Frontal cortex (tissue), 4 donors: ENCODE measurements around the gene UACA. TPM values are rescaled to one million over a fixed set of nuclear protein-coding genes. Genes with fewer than 3 reads are reported as not detected.
"Not testable (repeated sequence)": the region's sequence is repeated elsewhere in the genome, so short reads cannot be mapped to it uniquely, and the experiment has no call there.

Experiments
- DNase-seq, 2 donors: peaks; one replicate each; pipeline ENCODE4 v3.0.0; 2012; ENCODE audit warnings: low spot score in 2 of 2
- FAIRE-seq: peaks from 2 replicates; lab custom pipeline; 2012; peaks lifted over from hg19 to GRCh38; lab: Jason Lieb, UNC
- total RNA-seq: library from RNA; depleted of rRNA; stranded (reverse); fragments of >200 nt; gene quantifications from one replicate; pipeline ENCODE4 v1.2.3, GENCODE V29; 2014
- donor health status: control.
- donor health status: control.
- donor health status: control.

UACA gene
- total RNA-seq, 1 donor from 2014 or later: 22.0 TPM

DNA sequence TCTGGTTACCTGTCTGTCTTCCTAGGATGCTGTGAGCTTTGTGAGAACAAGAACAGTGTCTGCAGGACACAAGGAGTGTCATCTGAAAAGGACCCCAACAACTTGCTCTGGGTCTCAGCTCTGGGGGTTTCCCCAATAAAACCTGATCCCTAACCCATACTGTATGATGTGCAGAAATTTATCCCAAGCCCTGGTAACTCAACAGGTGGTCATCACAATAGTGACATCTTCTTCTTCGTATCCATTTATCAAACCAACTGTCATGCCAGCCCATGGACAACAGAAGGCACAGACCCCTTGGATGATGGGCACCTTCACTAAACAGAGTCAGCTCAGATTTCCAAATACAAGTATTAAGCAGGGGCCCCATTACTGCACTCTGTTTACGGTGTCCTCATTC, 127.5 kb downstream of the UACA start:
- no peak for DNase-seq
- FAIRE-seq: no peak

DNA sequence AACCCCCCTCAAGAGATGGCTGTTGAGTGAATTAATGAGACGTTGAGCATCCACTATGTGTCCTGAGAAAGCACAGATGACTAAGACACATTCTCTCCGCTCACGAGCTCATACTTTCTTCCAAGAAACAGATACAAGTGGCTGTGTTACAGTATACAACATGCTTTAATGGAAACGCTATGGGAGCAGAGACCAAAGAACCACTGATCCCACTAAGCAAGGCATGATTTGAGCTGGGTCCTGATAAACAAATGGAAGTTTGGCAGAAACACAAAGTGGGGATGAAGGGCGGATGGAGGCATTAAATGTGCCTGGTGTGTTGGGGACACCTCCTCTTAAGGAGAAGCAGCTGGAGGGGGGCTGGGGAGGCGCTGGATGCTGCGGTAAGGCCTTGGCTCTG, 129.4 kb downstream of the UACA start:
- FAIRE-seq: no peak
- no peak for DNase-seq

DNA sequence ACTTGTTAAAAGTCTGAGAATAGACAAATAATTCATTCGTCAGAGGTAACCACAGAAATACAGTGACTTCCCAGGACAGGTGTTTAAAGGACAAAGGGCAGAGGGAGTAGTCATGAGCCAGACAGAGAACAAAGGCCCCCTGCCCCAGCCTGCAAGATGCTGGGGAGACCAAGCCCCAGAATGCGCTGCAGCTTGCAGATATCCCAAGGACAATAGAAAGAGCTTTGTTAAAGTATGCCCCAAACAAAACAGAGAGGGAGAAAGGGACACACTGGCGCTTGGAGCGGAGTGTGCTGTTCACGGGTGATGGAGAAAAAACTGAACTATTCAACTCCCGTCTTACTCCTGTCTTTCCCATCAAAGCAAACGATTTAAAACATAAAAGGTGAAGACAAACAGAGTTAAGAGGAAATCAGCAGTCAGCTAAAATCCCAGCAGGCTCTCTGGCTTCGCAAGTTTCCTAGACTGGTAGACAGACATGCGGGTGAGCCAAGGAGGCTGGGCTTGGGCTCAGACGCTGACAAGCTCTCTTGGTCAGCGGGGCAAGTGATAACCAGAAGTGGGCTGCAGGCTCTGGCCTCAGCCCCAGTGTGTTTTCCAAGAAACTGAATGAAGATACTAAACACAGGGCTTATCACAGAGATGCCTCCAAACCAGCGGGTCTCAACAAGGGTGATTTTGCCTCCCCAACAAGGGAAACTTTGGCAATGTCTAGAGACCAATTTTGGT, 130.1 kb downstream of the UACA start:
- no peak for DNase-seq
- FAIRE-seq: no peak

DNA sequence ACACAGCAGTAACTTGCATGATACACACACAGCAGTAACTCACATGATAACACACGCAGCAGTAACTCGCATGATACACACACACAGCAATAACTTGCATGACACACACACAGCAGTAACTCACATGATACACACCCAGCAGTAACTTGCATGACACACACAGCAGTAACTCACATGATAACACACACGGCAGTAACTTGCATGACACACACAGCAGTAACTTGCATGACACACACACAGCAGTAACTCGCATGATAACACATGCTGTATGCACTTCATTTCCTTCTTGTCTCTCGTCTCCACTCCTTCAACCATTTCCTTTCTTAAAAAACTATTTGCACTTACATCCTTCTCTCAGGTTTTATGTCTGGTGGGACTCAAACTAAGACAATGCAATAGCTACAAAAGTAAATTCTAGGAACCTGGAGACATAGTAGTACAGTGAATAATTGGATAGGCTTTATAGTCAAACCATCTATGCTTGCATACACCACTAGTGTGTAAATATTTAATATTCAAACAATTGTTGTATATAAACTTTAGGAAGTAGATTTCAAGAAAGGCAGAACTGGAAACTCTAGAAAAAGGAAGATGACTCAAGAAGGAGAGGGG, 130.8 kb downstream of the UACA start:
- DNase-seq (no peak), FAIRE-seq (no peak)

DNA sequence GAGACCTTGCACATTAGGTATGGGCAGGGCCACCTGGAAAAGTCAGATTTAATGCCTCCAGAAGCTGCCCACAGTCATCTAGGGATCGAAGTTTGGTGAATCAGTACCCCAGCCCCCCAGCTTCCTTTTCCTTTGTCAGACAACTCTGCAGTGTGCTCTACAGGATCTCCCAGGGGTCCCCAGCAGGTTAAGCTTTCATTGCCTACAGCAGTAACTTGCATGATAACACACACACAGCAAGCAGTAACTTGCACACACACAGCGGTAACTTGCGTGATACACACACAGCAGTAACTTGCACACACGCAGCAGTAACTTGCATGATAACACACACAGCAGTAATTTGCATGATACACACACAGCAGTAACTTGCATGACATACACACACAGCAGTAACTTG, 131.3 kb downstream of the UACA start:
- DNase-seq: no peak
- FAIRE-seq: no peak

DNA sequence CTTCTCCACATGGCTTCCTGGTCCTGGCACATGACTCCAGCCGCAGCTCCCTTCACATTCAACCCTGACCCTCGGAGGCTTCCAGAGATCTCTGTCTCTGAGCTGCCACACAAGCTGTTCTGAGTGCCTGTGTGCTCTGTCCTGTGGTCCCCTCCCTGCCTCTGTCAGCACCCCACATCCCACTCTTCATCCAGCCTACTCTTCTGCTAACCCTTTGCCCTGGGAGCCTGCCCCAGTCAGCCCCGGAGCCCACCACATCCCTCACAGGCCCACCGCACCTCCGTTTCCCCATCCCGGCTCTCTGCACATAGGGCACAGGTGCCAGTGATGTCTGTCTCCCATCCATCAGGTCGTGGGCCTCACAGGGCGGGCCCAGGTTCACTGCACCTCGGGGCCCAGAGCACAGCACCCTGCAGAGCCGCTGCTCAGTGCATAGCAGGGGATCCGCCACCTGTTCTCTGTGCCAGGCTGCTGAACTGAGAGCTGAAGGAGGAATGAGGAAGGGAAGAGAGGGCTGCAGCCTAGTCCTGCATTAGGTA, 133.6 kb downstream of the UACA start:
- FAIRE-seq (no peak), DNase-seq (no peak)

DNA sequence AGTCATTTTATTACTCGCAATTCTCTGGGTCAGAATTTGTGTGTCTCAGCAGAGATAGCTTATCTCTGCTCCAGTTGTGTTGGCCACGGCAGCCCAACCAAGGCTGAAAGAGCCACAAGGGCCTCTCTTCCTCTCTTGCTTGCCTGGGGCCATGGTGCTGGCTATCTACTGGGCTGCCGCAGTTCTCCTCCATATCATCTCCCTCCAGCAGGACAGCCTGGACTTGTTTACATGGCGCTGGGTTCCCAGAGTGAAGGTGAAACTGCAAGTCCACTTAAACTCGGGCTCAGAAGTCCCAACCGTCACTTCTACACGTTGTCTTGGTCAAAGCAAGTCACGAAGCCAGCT, 134.8 kb downstream of the UACA start:
- no peak for DNase-seq
- no peak for FAIRE-seq

DNA sequence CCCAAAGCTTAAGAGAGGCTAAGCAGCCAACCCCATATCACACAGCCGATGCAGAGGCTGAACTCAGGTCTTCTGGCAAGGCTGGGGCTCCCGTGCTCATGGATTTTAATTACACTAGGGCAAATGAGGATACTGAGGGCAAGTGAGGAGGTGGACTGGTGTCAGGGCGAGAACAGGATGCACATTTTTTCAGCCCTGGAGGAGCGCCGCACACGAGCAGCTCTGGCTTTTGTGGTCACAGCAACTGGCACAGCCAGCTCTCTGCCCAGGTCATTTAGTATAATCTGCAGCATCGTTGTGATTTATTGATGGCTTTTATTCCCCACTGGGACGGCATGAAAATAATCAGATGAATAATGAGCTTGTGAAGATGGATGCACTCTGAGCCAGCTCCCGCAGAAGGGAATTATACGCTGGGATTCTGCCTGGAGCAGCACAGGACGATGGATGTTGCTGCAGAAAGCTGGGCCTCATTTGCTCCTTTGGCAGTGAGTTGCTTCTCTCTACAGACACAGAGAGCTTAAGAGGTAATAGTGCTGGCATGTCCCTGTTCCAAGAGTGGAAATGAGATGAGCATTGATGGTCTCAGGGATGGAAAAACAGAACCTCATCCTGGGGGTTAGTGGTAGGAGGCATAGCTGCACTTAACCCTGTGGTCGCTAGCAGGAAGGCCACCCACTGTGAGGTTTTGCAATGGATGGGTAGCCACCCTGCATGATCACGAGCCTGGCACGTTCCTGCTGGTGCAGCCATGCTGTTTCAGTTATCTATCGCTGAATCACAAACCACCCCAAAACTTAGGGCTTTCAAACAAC, 135.4 kb downstream of the UACA start:
- no peak for DNase-seq
- FAIRE-seq: no peak

DNA sequence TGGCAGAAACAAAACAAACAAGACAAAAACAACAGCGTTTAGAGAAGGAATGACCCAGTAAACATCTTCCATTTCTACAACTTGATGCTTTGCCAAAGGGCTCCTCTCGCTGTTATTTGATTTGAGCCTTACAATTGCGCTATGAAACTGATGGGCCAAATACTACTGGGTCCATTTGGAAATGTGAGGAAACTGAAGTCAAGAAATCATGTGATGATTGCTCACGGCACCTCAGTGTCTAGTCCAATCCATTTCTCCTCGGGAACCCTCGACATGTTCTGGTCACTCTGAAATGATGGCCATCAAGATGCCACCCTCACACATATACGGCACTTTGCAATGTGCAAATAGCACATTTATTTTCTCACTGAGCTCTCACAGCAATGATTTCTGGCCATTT, 136.0 kb downstream of the UACA start:
- no peak for FAIRE-seq
- no peak for DNase-seq

DNA sequence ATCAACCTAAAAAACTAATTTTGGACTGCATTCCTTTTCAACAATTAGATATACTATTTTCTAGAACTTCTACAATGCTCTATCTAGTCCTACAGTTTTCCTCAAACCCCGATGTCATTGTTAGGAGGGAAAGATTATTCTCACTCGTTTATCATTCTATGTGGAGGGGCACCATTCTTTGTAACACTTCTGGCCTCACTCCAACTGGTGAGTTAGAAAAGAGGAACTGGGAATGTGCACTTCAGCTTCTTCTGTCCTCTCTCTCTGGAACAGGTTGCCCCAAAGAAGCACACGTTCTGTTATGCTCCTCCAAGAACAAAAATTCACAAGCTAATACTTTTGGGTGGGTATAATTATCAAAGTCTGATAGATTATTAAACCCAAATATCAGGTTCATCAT, 137.9 kb downstream of the UACA start:
- no peak for DNase-seq
- no peak for FAIRE-seq

DNA sequence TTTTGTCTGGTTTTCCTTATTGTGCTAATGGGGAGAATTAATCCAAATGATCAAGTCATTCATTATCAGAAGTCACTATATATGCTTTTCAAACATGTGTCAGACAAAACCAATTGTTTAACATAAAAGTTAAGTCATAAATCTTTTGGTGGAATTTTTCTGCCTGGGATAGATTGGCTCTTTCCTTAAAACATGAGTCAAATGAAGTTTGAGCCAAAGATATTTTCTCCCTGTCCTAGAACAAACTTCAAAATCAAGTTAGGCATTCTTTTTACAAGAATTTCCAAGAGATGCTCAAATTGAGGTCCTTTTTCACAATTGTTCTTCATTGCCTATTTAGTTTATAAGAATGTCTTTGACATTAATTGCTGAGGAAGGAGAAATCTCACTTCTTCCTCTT, 138.3 kb downstream of the UACA start:
- no peak for FAIRE-seq
- no peak for DNase-seq

DNA sequence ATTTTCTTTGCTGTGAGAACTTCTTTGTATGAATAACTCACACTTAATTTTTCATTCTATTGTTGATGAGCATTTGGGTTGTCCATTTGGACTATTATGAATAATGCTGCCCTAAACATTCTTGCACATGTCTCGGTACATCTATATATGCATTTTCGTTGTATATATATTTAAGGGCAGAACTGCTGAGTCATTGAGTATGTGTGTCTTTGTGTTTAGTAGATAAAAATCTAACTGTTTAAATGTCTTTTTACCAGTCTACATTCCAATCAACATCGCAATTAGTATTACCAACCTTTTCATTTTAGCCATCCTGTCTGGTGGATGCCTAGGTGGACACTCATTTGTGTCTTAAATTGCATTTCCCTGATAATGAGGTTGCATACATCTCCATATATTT, 144.4 kb downstream of the UACA start:
- FAIRE-seq: no peak
- DNase-seq: no peak

DNA sequence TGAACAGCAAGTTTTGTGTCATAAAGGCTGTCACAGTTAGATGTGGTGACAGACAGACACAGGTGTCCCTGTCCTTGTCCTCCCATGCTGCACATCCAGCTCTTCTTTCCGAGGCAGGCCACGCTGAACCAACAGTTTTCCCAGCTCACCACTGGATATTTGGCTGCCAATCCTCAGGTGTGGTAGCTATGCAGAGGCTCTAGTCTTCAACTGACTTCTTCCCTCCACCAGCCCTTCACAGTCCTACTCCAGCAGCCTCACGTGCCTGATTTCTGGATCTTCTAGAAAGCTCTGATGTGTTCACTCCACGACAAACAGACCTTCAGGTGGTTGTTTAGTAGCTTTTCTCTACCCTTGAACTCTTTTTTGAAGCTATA, 145.5 kb downstream of the UACA start:
- FAIRE-seq: no peak
- no peak for DNase-seq

DNA sequence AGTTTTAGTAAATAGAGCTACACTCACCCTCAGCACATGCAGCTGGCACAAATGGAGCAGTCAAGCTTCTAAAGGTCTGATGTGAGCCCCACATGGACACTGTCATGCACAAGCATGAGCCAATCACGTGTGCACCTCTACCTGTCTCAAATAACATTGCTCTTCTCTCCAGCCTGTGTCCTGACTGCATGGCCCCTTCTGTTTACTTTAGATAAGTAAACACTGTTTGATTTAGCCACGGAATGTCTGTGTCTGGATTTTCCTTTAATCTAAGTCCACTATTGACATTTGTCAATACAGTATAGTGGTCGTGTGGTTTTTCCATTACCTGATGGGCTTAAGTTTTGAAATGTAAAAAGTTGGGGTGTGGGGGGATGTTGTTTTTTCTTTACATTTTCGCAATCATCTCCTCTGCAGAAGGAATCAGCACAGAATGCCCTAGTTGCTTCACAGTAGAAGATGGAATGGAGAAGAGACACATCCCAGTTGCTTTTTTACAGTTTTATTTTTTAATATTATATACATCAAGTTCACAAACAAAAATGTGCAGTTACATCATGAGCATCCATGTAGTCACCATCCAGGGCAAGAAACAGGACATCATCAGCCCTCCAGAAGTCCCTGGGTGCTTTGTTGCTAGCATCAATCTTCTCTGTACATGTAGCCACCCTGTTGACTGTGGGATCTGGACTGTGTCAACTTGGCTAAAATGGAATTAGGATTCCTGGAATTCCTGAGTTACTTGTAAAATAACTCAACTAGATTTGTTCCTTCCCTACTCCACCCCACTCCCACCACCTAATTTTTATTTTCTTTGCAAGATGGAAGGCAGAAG, 146.1 kb downstream of the UACA start:
- DNase-seq (no peak), FAIRE-seq (no peak)

DNA sequence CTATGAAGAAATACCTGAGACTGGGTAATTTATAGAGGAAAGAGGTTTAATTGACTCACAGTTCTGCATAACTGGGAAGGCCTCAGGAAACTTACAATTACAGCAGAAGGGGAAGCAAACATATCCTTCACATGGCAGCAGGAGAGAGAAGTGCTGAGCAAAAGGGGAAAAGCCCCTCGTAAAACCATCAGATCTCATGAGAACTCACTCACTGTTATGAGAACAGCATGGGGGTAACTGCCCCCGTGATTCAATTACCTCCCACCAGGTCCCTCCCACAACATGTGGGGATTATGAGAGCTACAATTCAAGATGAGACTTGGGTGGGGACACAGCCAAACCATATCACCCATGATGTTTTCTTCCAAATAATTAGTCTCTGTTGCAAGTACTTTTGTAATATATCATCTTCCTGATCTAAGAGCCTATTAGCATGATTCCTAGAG, 147.0 kb downstream of the UACA start:
- DNase-seq, FAIRE-seq: not testable (repeated sequence)

DNA sequence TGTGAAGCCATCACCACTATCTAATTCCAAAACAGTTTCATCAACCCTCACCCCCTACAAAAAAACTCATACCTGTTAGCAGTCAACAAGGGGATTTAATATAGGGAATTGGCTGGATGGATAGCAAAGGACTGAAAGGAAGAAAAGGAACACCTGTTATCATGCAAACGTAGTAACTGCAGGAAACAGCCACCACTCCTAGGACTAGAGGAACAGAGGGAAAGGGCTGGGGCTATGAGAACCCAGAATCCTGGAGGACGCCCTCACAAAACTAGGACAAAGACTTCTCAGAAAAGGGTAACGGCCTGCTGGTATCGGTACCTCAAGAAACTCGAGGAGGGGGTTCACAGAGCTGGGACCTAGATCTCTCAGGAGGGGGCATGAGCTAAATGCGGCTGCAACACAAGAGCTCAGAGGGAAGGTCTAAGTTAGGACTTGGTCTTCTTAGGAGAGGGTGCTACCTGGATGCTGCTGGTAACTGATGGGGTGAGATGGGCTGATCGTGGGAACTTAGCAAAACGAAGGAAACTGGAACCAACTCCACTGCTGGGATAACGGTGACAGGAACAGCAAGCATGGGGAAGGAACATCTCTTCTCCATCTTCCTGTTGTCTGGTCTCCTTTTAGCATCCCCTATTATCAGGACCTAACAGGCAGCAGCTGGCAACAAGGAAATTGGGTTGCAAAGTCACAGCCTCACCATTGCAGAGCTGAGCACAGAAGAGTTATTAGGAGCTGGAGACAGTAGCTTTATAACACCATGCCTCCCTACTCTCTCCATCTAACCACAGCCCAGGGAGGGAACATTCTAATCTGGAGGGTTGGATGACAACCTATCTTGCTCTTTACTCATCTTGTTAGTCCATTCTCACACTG, 147.7 kb downstream of the UACA start:
- DNase-seq (no peak), FAIRE-seq (no peak)

DNA sequence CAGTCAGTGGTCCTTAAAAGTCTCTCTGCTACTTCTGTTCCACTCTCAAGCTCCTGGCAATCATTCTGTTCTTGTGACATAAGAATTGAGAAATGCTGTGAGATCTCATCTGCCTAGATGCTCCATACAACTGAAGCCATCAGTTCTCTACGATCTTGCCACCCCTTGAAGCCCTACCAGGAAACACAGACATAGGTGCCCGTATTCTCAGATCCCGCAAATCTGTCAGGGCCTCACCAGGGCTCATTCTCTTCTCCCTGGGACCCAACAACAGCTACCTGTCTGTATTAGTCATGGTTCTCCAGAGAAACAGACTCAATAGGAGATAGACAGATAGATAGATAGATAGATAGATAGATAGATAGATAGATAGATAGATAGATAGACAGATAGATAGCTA, 149.1 kb downstream of the UACA start:
- no peak for DNase-seq
- FAIRE-seq: no peak

DNA sequence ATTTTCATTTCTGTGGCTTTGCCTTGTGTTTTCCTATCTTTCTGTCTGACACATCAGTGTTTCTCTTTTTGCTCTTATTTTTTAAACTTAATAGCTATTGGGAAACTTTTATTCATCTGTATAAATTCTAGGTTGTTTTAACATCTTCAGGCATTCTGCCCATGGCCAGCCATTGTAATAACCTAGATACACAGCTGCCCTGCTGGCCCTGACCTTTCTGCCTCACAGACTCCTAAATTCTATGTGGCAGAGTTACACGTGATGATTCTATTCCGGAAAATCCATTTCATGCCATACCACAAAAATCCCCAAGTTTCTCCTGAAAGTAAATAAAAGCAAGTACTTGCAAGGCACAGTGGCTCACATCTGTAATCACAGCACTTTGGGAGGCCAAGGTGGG, 150.1 kb downstream of the UACA start:
- DNase-seq: no peak
- FAIRE-seq: no peak

DNA sequence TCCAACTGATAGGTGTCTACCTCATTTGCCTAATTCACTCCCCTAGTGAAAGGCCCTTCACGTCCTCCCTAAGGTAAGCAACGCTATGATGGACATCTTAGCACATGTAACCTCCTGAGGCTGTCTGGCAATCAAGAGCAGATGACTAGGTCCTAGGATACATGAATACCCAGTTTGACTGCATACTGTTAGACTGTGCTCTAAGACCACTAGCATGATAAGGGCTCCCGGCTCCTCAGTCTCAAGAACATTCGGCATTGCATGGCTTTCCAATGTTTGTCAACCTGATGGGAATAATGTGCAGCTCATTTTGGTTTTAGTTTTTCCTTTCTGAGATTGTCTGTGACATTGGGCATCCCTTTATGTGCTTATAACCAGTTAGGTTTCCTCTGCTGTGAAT, 152.1 kb downstream of the UACA start:
- FAIRE-seq: no peak
- no peak for DNase-seq
